G401.6 (cell line): ENCODE results near the gene NXPE4.
"Not testable (repeated sequence)": the region's sequence is repeated elsewhere in the genome, so short reads cannot be mapped to it uniquely, and the experiment has no call there.

Experiments
- FAIRE-seq: peaks from 2 replicates; lab custom pipeline; 2012; peaks lifted over from hg19 to GRCh38; lab: Jason Lieb, UNC

Gene NXPE4

GRCh38 chr11:114610550-114610949 is 15.0 kb upstream of the NXPE4 start:
- no peak for FAIRE-seq

DNA sequence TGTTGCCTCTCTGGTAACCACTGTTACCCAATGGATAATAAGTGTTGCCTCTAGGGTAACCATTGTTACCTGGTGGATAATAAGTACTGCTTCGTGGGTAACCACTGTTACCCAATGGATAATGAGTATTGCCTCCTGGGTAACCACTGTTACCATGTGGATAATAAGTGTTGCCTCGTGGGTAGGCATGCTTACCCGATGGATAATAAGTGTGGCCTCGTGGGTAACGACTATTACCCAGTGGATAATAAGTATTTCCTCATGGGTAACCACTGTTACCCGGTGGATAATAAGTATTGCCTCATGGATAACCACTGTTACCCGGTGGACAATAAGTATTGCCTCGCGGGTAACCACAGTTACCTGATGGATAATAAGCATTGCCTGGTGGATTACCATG is 13.8 kb upstream of the NXPE4 start:
- no peak for FAIRE-seq

DNA sequence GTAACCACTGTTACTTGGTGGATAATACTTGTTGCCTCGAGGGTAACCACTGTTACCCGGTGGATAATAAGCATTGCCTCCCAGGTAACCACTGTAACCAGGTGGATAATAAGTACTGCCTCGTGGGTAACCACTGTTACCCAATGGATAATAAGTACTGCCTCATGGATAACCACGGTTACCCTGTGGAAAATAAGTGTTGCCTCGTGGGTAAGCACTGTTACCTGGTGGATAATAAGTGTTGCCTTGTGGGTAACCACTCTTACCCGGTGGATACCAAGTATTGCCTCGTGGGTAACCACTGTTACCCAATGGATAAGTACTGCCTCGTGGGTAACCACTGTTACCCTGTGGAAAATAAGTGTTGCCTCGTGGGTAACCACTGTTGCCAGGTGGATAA is 13.0 kb upstream of the NXPE4 start:
- not testable (repeated sequence) for FAIRE-seq

GRCh38 chr11:114607753-114608459 is 12.3 kb upstream of the NXPE4 start:
- no peak for FAIRE-seq

- not testable (repeated sequence) for FAIRE-seq
Observed at GRCh38 chr11:114606802-114607075, 11.2 kb upstream of the NXPE4 start.

DNA sequence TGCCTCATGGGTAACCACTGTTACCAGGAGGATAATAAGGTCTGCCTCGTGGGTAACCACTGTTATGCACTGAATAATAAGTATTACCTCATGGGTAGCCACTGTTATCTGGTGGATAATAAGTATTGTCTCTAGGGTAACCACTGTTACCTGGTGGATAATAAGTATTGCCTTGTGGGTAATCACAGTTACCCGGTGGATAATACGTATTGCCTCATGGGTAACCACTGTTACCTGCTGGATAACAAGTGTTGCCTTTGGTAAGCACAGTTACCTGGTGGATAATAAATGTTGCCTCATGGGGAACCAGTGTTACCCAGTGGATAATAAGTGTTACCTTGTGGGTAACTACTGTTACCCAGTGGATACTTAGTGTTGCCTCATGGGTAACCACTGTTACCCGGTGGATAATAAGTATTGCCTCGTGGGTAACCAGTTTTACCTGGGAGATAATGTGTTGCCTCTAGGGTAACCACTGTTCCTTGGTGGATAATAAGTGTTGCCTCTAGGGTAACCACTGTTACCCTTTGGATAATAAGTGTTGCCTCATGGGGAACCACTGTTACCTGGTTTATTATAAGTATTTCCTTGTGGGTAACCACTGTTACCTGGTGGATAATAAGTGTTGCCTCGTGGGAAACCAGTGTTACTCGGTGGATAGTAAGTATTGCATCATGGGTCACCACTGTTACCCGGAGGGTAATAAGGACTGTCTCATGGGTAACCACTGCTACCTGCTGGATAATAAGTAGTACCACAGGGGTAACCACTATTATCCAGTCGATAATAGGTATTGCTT is 10.6 kb upstream of the NXPE4 start:
- no peak for FAIRE-seq

- no peak for FAIRE-seq
Observed at GRCh38 chr11:114605370-114605769, 9.8 kb upstream of the NXPE4 start.

DNA sequence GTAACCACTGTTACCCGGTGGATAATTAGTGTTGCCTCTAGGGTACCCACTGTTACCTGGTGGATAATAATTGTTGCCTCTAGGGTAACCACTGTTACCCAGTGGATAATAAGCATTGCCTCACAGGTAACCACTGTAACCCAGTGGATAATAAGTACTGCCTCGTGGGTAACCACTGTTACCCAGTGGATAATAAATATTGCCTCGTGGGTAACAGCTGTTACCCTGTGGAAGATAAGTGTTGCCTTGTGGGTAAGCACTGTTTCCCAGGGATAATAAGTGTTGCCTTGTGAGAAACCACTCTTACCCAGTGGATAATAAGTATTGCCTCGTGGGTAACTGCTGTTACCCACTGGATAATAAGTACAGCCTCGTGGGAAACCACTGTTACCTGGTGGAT is 9.3 kb upstream of the NXPE4 start:
- no peak for FAIRE-seq

- no peak for FAIRE-seq
Observed at GRCh38 chr11:114604179-114604813, 8.7 kb upstream of the NXPE4 start.

DNA sequence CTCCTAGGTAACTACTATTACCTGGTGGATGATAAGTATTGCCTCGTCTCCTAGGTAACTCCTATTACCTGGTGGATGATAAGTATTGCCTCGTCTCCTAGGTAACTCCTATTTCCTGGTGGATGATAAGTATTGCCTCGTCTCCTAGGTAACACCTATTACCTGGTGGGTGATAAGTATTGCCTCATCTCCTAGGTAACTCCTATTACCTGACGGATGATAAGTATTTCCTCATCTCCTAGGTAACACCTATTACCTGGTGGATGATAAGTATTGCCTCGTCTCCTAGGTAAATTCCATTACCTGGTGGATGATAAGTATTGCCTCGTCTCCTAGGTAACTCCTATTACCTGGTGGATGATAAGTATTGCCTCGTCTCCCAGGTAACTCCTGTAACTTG is 7.6 kb upstream of the NXPE4 start:
- FAIRE-seq = not testable (repeated sequence)

- no peak for FAIRE-seq
Observed at GRCh38 chr11:114598461-114598860, 2.9 kb upstream of the NXPE4 start.

GRCh38 chr11:114596175-114596919 is 761 bp upstream of the NXPE4 start:
- FAIRE-seq = no peak

GRCh38 chr11:114594703-114595102 is 883 bp downstream of the NXPE4 start:
- no peak for FAIRE-seq

GRCh38 chr11:114587398-114587953 is 8.1 kb downstream of the NXPE4 start:
- FAIRE-seq = no peak

- no peak for FAIRE-seq
Observed at GRCh38 chr11:114586797-114587196, 8.8 kb downstream of the NXPE4 start.

DNA sequence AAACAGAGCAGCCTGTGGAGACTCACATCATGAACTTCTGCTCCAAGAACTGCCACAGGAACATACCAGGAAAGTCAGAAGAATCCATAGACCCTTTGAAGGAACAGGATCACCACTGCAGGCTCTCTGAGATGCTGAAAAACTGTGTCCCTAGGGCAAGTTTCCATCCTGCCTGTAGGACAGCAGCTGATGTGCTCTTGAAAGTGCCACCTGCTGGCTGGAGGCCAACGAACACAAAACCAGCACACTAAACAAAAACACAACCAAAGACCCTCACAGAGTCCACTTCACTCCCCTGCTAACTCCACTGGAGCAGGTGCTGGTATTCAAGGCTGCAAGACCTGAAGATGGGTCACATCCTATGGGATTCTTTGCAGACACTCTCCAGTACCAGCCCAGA is 23.9 kb downstream of the NXPE4 start:
- no peak for FAIRE-seq

DNA sequence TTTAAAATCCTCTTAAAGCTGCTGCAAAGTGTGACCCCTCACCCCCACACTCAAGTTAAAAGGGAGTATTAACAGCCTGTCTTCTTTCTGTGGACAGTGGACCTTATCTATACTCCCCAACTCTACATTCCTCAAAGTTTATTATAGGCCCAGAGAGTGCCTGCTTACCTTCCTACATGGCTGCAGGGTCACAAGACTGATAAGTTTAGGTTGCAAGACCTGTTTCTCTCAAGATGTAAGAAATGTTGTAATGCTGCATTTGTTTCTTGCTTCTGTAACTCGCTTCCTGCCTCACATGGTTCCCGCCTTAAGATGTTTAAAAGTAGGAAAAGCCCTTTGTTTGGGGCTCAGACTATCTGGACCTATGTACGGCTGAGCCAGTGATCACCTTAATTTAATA is 25.8 kb downstream of the NXPE4 start:
- FAIRE-seq = no peak

GRCh38 chr11:114566276-114566675 is 29.3 kb downstream of the NXPE4 start:
- FAIRE-seq = no peak

DNA sequence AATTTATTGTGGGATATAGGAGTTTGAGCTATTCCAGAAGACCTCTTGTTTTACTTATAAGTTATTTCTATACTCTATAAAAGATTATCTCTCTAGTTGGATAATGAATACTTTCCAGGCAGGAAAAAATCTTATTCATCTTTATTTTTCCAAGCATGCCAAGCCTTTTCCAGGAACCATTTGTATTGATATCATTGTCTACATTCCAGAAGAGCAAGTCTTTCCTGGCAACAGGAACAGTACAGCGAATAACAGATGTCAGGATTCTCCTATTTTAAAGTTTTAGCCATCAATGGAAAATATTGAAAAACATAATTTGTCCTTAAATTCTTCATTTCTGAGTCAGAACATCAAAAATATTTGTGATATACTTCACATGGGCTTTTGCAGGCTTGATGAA is 30.8 kb downstream of the NXPE4 start:
- no peak for FAIRE-seq

GRCh38 chr11:114563077-114563476 is 32.5 kb downstream of the NXPE4 start:
- no peak for FAIRE-seq

- FAIRE-seq = no peak
Observed at GRCh38 chr11:114562166-114562916, 33.2 kb downstream of the NXPE4 start.
